Measurements from ENCODE around the gene UBE3A.

Gene UBE3A

DNA sequence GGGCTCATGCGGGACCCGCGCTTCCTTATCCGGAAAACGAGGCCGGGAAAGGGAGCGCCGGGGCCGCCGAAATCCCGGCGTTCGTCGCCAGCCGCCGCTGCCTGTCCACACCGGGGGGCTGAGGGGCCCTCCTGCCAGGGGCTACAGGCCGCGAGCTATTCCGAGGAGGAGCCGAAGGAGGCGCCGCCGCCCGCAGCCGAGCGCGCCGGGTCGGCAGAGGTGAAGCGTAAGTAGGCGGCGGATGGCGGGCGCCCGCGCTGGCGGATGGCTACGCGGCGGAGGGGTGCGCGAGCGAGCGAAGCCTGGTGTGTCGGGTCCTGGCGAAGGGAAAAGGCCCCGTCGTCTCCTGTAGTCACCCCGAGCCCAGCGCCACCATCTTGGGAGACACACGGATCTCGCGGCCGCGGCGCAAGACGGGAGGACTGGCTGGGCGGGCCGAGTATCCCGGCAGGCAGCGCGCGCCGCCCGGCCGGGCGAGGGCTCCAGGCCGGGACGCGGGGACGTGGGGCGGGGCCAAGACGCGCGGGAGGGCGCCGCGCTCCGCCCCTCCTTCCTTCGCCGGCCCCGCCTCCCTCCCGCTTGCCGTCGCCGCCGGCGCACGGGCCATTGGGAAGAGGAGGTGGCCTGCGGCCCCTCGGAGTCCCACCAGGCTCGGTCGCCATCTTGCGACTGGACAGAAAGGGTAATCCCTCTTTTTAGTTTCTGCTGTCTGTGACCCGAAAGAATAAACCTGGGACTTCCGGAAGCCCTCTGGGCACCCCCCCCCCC is at the start of gene UBE3A:
Gene UBE3A, minus strand, starts transcription at position 424 of the 768 bp plus-strand sequence. CDS start 29,917 bp downstream, outside the sequence.
- Histone ChIP-seq H3K4me3 (ENCODE audit: low read depth, low read length) (peak within 1 kb of the TSS; percentile 80), H3K36me3 (replicated peaks) (no peaks in the 10 kb centered on the region), H3K27me3 (replicated peaks) (no peaks in the 10 kb centered on the region), H3K27ac (peak within 1 kb of the TSS; percentile 97)
- TF ChIP-seq, protein P1, sequence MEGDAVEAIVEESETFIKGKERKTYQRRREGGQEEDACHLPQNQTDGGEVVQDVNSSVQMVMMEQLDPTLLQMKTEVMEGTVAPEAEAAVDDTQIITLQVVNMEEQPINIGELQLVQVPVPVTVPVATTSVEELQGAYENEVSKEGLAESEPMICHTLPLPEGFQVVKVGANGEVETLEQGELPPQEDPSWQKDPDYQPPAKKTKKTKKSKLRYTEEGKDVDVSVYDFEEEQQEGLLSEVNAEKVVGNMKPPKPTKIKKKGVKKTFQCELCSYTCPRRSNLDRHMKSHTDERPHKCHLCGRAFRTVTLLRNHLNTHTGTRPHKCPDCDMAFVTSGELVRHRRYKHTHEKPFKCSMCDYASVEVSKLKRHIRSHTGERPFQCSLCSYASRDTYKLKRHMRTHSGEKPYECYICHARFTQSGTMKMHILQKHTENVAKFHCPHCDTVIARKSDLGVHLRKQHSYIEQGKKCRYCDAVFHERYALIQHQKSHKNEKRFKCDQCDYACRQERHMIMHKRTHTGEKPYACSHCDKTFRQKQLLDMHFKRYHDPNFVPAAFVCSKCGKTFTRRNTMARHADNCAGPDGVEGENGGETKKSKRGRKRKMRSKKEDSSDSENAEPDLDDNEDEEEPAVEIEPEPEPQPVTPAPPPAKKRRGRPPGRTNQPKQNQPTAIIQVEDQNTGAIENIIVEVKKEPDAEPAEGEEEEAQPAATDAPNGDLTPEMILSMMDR (IDR thresholded peaks at IDR 0.05; ENCODE audit: low read depth, low read length, missing control alignments): peak; percentile 5
- in situ Hi-C loops (cut with HindIII; ENCODE audit: low pct_ligation_motif_present, low sequenced_read_pairs): no loop called here
- peak; percentile 72 for DNase-seq

DNA sequence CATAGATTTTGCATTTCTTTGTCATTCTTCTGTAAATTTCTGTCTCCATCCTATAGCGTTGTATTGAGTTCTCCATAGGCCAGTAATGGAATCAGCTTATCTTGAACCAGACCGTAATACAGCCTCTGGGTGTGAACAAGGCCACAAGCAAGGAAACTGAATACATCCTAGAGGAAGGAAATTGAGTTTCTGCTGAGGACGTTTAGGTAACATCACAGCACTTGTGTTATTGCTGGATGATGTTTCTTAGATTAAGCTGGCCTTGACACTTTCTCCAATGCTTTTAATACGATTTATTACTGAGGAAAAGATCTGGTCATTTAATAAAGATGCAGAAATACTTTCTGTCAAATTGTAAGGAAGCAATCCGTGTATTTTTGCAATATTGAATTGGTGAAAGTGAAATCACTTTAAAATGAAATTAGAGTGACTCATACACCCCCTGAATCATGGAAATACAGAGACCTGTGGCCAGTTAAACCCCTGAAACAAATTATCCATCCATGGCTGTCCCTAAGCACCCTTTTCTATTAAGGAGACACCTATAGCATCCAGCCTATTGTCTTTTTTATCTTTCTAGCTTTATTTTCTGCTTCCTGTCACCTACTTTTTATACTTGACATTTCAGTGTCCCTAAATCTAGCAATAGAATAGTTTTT is 48.5 kb upstream of the UBE3A start:
- Histone ChIP-seq H3K36me3 (replicated peaks) (no peaks in the 10 kb centered on the region), H3K4me3 (ENCODE audit: low read depth, low read length) (no peak overlapping the region), H3K27ac (no peak overlapping the region), H3K27me3 (replicated peaks) (no peaks in the 10 kb centered on the region)
- DNase-seq: no peak
- TF ChIP-seq, protein P1 (IDR thresholded peaks at IDR 0.05; ENCODE audit: low read depth, low read length, missing control alignments): no peak
- in situ Hi-C loops (cut with HindIII; ENCODE audit: low pct_ligation_motif_present, low sequenced_read_pairs): no loop called here

DNA sequence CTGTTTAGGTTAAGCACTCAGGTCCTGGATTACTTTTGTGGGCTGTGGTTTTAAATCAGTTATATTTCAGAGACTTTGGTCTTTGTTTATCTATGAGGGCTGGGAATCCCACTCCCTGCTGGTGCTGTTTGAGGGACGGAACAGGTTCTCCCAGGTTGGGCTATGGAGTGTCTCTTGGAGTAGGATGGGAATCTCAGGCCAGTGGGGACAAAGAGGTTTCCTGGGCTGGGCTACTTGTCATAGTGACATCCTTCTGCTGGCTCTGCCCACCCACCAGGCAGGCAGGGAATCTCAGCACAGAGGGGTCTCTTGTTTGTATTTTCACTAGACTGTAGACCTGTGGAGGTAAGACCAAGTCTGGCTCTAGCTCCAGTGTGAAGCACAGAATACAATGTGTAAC is 47.2 kb upstream of the UBE3A start:
- in situ Hi-C loops (cut with HindIII; ENCODE audit: low pct_ligation_motif_present, low sequenced_read_pairs): no loop called here
- TF ChIP-seq, protein P1 (IDR thresholded peaks at IDR 0.05; ENCODE audit: low read depth, low read length, missing control alignments): no peak
- H3K36me3 ChIP-seq (replicated peaks): no peaks in the 10 kb centered on the region
- no peak for DNase-seq
- no peak overlapping the region for H3K4me3 ChIP-seq (ENCODE audit: low read depth, low read length)
- H3K27me3 ChIP-seq (replicated peaks): no peaks in the 10 kb centered on the region
- no peak overlapping the region for H3K27ac ChIP-seq

DNA sequence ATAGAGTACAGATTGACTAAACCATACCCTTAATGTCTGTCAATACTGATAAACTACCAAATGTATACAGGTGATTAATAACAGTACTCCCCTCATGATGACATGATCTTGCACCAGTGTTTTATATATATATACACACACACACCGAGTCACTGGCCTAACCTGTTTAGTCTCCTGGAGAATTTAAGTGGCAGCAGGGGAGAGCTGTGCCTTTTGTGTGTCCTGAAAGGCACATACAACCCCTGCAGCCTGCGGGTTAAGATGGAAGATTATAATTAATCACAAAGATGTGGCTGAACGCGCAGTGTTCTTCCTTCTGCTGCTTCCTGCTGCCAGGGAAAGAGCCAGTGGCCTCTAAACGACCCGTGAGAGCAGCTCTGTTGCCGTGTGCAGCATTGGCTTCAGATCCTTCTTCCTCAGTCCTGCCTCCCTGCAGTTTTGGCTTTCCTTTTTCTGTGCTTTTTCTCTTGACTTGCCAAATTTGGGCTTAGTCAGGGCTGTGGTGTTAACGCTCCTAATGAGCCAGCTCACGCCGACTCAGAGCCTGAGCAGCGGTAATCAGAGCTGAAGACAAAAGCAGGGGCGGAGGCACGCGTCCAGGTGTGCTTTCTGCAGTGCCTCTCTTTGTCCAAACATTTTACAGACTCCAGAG is 42.5 kb upstream of the UBE3A start:
- Histone ChIP-seq H3K4me3 (ENCODE audit: low read depth, low read length) (no peak overlapping the region), H3K36me3 (replicated peaks) (no peaks in the 10 kb centered on the region), H3K27ac (no peak overlapping the region), H3K27me3 (replicated peaks) (no peaks in the 10 kb centered on the region)
- TF ChIP-seq, protein P1 (IDR thresholded peaks at IDR 0.05; ENCODE audit: low read depth, low read length, missing control alignments): no peak
- in situ Hi-C loops (cut with HindIII; ENCODE audit: low pct_ligation_motif_present, low sequenced_read_pairs): no loop called here
- DNase-seq: no peak

DNA sequence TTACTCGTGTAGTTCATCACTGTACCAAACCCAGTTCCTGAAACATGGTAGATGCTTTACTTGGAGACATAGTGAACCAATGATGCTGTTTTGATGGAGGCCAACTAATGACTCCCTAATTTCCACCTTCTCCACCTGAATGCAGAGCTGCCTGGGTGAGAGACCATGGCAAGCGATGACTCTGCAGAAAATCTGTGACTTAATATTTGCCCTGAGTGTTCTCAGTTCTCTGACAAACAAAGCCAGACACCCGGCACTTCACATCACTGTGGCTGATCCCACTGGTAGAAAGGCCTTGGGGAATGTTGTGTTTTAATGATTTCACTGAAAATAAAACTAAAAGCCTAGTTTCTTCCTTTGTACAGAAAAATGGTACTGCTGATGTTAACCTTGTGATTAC is 39.5 kb upstream of the UBE3A start:
- no peaks in the 10 kb centered on the region for H3K27me3 ChIP-seq (replicated peaks)
- in situ Hi-C loops (cut with HindIII; ENCODE audit: low pct_ligation_motif_present, low sequenced_read_pairs): no loop called here
- no peak overlapping the region for H3K4me3 ChIP-seq (ENCODE audit: low read depth, low read length)
- H3K27ac ChIP-seq: no peak overlapping the region
- H3K36me3 ChIP-seq (replicated peaks): no peaks in the 10 kb centered on the region
- DNase-seq: no peak
- TF ChIP-seq, protein P1 (IDR thresholded peaks at IDR 0.05; ENCODE audit: low read depth, low read length, missing control alignments): no peak
